ENCODE results near the gene ANKRD34C.
"Not testable (repeated sequence)": the region's sequence is repeated elsewhere in the genome, so short reads cannot be mapped to it uniquely, and the experiment has no call there.

Gene ANKRD34C

GRCh38 chr15:79311901-79312553 is 29.5 kb downstream of the ANKRD34C start:
- no peak for DNase-seq

GRCh38 chr15:79314186-79314585 is 31.7 kb downstream of the ANKRD34C start:
- DNase-seq = no peak

- no peak for DNase-seq
Observed at GRCh38 chr15:79314811-79315210, 32.3 kb downstream of the ANKRD34C start.

GRCh38 chr15:79315623-79316328 is 33.3 kb downstream of the ANKRD34C start:
- DNase-seq = no peak

GRCh38 chr15:79316864-79317263 is 34.3 kb downstream of the ANKRD34C start:
- no peak for DNase-seq

GRCh38 chr15:79319973-79320372 is 37.5 kb downstream of the ANKRD34C start:
- DNase-seq = not testable (repeated sequence)

GRCh38 chr15:79321876-79322275 is 39.4 kb downstream of the ANKRD34C start:
- no peak for DNase-seq

- DNase-seq = no peak
Observed at GRCh38 chr15:79322306-79322705, 39.8 kb downstream of the ANKRD34C start.

- no peak for DNase-seq
Observed at GRCh38 chr15:79322945-79323344, 40.4 kb downstream of the ANKRD34C start.

- no peak for DNase-seq
Observed at GRCh38 chr15:79329171-79329611, 46.7 kb downstream of the ANKRD34C start.
